ENCODE measurements around the gene BPTF. TPM values are rescaled to one million over a fixed set of nuclear protein-coding genes. Genes with fewer than 3 reads are reported as not detected.
A peak's percentile ranks its signal among the peaks of the same experiment; 100 is the strongest.

Gene BPTF
- total and polyA plus RNA-seq, 2 of the 8 experiments (the other 6 are each of a cell fraction or from before 2014, with no cell fraction given), result 107 to 228 TPM

DNA sequence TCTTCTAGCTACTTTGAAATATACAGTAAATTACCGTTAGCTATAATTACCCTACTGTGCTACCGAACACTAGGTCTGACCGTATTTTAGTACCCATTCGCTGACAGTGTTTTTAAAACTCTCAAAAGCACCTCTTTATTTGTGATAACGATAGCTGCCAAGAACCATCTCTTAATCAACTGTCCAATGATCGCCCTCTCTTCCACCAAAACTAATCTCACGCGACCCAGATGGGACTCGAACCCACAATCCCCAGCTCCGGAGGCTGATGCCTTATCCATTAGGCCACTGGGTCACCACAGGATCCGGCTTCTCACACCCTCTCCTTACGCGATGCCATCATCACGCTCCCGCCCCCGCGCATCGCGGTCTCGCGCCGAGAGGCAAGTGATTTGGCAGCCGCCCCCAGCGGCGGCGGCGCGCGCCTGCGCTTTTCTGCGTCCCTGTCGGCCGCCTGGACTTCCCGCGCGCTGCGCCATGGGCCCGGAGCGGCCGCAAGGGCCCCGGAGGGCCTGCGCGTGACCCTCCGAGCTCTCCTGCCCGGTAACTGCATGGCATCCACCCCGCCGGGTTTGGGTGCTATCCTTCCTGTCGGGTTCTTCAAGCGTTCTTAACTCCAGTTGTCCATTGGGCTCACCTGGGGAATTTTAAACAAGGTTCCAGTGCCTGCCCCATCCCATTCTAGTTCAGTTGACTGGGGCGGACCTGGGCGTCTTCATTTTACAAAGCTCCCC, 194.5 kb downstream of the BPTF start:
- Histone ChIP-seq H3K4me3 (ENCODE audit: extremely low read depth in 1 of 4, insufficient read depth in 2 of 4, low read depth in 3 of 4, low read length in 4 of 4) (peak overlapping the region; percentile 63 to 72 (median 70)), H2AK5ac (ENCODE audit: low read depth, low read length) (no peak overlapping the region), H2BK20ac (ENCODE audit: low read length) (no peak overlapping the region), H4K8ac (ENCODE audit: extremely low read depth, insufficient read depth, low read length) (no peak overlapping the region), H2AFZ (ENCODE audit: low read length) (no peak overlapping the region; the same call in 1 of the 2 replicates), H4K5ac (ENCODE audit: insufficient read length, low read depth, low read length) (peak overlapping the region; percentile 88), H4K91ac (replicated peaks; ENCODE audit: insufficient read length, low read length) (no peak overlapping the region), H3K9ac (replicated peaks in 1 of 4; ENCODE audit: extremely low read depth in 1 of 4, low read depth in 3 of 4, low read length in 3 of 4) (peak overlapping the region; percentile 45 to 92 (median 64)), H3K79me2 (ENCODE audit: control insufficient read depth in 1 of 2, insufficient read depth in 2 of 2, low read length in 2 of 2) (no peaks in the 10 kb centered on the region), H3K36me3 (ENCODE audit: control insufficient read depth in 2 of 4, insufficient read depth in 4 of 4, low read length in 3 of 4) (no peaks in the 10 kb centered on the region), H2BK15ac (ENCODE audit: low read length) (no peak overlapping the region), H2BK120ac (replicated peaks; ENCODE audit: low read depth, low read length) (no peak overlapping the region), H2BK5ac (ENCODE audit: low read depth, low read length) (peak overlapping the region; percentile 81), H2BK12ac (ENCODE audit: low read depth, low read length) (peak overlapping the region; percentile 75; the same call in 1 of the 2 replicates), H3K23me2 (ENCODE audit: low read depth, low read length) (peaks cover 5% of the 10 kb centered on the region; the same call in 1 of the 2 replicates), H3K4me2 (ENCODE audit: insufficient read depth in 1 of 2, low read depth in 2 of 2, low read length in 2 of 2) (peak overlapping the region; percentile 70 to 100), H3K18ac (ENCODE audit: extremely low read depth, low read length) (peak overlapping the region; percentile 95; the same call in 1 of the 2 replicates), H3K4ac (replicated peaks; ENCODE audit: insufficient read length, low read depth, low read length) (peak overlapping the region; percentile 29), H3K79me1 (ENCODE audit: low read depth, low read length) (no peaks in the 10 kb centered on the region), H3K14ac (ENCODE audit: insufficient read length) (no peak overlapping the region), H4K20me1 (replicated peaks in 1 of 2; ENCODE audit: control insufficient read depth in 1 of 2, insufficient read depth in 2 of 2, low read length in 2 of 2) (no peaks in the 10 kb centered on the region), H3K56ac (replicated peaks; ENCODE audit: insufficient read length, low read depth, low read length) (peak overlapping the region; percentile 73), H3K4me1 (replicated peaks in 1 of 4; ENCODE audit: control insufficient read depth in 3 of 4, insufficient read depth in 4 of 4, low read length in 3 of 4) (peaks cover 0 to 3% (median 1%) of the 10 kb centered on the region in 4 experiments; a peak in 4 of 7 replicates), H3K23ac (ENCODE audit: insufficient read length) (no peak overlapping the region), H3K27me3 (replicated peaks in 1 of 4; ENCODE audit: control insufficient read depth in 3 of 4, extremely low read depth in 1 of 4, insufficient read depth in 3 of 4, low read length in 3 of 4) (no peaks in the 10 kb centered on the region), H3K27ac (ENCODE audit: low read depth, low read length) (peak overlapping the region; percentile 52), H3K9me3 (ENCODE audit: insufficient read depth in 2 of 2, low read depth in 1 of 2, low read length in 1 of 2) (no peaks in the 10 kb centered on the region)
- WGBS, 2 experiments (ENCODE audit: extremely low coverage in 1 of 2, insufficient coverage in 1 of 2, insufficient read length in 1 of 2, insufficient replicate concordance in 2 of 2, low coverage in 1 of 2, low lambda C conversion rate in 2 of 2, missing lambda C conversion rate in 1 of 2), result 5% methylated on average over 50 of the region's 51 CpGs; no CpG with 5 or more reads in 1 of the 2 experiments
- ChIA-PET POLR2A (ENCODE audit: partially characterized antibody) (interaction anchor here (0.6 to 6.7 kb wide), 20 partner anchors 11 to 194 kb away, joined by 3 to 104 read pairs (median 4); partner anchors contain the start of genes BPTF and KPNA2), CTCF (ENCODE audit: partially characterized antibody) (interaction anchor here (0.7 to 2.2 kb wide), 11 partner anchors 9 to 442 kb away, joined by 3 to 11 read pairs (median 4); partner anchors contain the start of gene C17orf58)
- FAIRE-seq, result peak; percentile 45
- DNase-seq (ENCODE audit: low read depth in 1 of 2, low spot score in 2 of 2), result peak; percentile 94 to 100
- TF ChIP-seq JUND (IDR thresholded peaks at IDR 0.05; ENCODE audit: low read length) (no peak), POU5F1 (IDR thresholded peaks at IDR 0.05; ENCODE audit: low read depth, low read length) (no peak), EP300 (IDR thresholded peaks at IDR 0.05; ENCODE audit: borderline replicate concordance in 1 of 2, low read depth in 2 of 2, low read length in 2 of 2) (no peak), SIN3A (conservative IDR thresholded peaks at IDR 0.05 in 1 of 2, IDR thresholded peaks at IDR 0.05 in 1 of 2; ENCODE audit: low read depth in 1 of 2, low read length in 2 of 2) (0 out of 4 replicates have a peak, but pooled peaks of 1 of the 2 experiments have one; percentile 9), SIX5 (IDR thresholded peaks at IDR 0.05; ENCODE audit: low read depth, low read length) (no peak), EGR1 (IDR thresholded peaks at IDR 0.05; ENCODE audit: borderline replicate concordance, low read depth, low read length) (peak; percentile 100), FOSL1 (IDR thresholded peaks at IDR 0.05; ENCODE audit: insufficient read depth, low read depth, low read length) (0 out of 2 replicates have a peak, but pooled peaks have one; percentile 37), GABPA (IDR thresholded peaks at IDR 0.05; ENCODE audit: borderline replicate concordance, insufficient read depth, low read length) (no peak), SIRT6 (IDR thresholded peaks at IDR 0.05; ENCODE audit: low read length) (no peak), KDM1A (IDR thresholded peaks at IDR 0.05; ENCODE audit: borderline replicate concordance, low read length) (0 out of 2 replicates have a peak, but pooled peaks have one; percentile 37), POLR2A (IDR thresholded peaks at IDR 0.05; ENCODE audit: control extremely low read depth in 1 of 2, low read depth in 2 of 2, low read length in 2 of 2) (peak; percentile 73 to 80; a peak in 2 of 3 replicates), HDAC6 (IDR thresholded peaks at IDR 0.05; ENCODE audit: low read depth, low read length) (no peak)
